Cerebellar cortex (tissue), 1 donor: Measurements from ENCODE around the gene EMILIN3.
"Not testable (repeated sequence)": the region's sequence is repeated elsewhere in the genome, so short reads cannot be mapped to it uniquely, and the experiment has no call there.

ENCODE experiments used
- DNase-seq: peaks from one replicate; pipeline ENCODE4 v3.0.0-alpha.2; 2015; ENCODE audit warnings: low spot score

The EMILIN3 gene

DNA sequence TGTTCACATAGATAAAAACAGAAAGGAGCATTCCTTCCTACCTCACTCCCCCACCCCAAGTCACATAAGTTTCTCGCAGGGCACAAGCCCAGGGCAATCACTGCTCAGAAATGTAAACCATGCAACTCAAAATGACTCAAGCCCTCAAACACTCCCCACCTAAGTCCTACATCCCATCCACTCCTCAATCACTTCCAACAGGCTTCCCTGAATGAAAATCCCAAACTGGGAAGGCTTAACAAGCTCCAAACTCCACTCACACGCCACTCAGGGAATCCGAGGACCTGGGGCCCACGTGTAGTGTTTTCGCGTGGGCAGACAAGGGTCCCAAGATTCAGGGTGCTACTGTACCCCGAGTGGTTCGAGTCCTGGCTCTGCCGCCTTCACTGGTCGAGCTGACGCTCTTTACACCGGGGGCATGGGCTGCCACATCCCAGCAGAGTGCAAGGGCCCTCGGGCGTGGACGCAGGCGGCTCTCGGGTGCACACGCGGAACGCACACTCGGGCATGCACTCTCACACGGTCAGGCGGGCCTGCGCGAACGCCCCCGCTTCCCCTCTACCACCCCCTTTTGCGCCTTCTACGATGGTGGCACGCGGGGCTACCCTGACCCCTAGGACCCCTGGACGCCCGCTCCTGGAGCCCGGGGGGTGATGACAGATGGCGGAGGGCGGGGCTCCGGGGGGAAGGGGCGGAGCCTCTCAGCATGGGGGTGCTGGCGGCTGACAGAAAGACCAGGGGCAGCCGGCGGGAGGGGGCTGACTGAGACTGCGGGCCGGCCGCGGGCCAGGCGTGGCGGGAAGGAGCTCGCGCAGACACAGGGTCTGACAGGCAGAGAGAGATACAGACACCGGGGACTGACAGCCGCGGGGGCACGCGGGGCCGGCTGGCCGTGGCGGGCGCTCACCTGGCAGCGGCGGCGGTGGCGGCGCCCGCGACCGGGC is 49.7 kb downstream of the EMILIN3 start:
- DNase-seq: peak; percentile 72

DNA sequence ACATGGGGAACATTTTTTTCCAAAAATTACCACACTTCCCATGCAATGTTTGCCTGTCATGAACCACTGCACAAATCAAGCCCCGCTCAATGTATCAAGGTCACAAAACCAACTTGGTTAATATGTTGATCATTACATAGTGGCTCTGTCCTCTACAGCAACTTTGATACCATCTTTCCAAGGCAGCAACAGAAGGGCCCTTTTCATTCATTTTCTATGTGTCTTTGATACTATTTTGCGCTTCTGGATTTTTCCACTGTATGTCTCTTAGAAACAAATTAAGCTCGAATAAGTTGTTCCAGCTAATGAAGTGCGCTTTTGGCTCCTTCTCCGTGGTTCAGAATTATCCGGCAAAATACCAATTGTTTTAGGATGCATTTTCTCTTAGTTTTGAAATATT is 50.6 kb downstream of the EMILIN3 start:
- peak; percentile 48 for DNase-seq

DNA sequence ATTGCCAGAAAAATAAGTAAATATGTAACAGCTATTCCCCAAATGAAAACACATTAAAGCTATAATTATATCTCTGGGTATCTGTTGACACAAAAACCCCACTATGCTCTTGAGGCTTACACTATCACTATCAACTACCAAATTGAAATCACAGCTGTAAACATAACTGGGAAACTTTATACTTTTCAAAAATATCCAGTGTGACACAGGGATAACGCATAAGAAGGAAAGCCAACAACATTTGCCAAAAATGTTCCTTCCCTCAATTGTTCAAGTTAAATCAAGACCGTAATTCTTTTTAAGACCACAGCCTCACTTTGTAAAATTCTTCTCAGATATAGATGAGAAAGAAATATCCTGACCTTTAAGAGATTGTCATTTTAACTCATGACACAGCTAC is 52.2 kb downstream of the EMILIN3 start:
- DNase-seq: no peak

DNA sequence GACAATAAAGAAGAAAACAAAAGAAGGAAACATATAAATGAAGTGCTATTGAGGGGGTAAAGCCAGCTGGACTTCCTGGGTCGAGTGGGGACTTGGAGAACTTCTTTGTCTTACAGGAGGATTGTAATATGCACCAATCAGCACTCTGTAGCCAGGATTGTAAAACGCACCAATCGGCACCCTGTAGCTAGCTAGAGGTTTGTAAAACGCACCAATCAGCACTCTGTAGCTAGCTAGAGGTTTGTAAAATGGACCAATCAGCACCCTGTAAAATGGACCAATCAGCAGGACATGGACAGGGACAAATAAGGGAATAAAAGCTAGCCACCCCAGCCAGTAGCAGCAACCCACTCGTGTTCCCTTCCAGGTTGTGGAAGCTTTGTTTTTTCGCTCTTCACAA is 54.6 kb downstream of the EMILIN3 start:
- DNase-seq: not testable (repeated sequence)
